ENCODE data around the gene LYPD3. TPM values are rescaled to one million over a fixed set of nuclear protein-coding genes. Genes with fewer than 3 reads are reported as not detected.

LYPD3 gene
- total RNA-seq, 3 donors from 2014 or later, result 0.23 to 1.5 (median 0.46) TPM

GRCh38 chr19:43483281-43483680, 17.9 kb upstream of the LYPD3 start:
- Histone ChIP-seq H3K9me3 (no peaks in the 10 kb centered on the region), H3K4me1 (ENCODE audit: low read depth) (no peaks in the 10 kb centered on the region), H3K4me3 (no peak overlapping the region), H3K36me3 (ENCODE audit: low read depth) (no peaks in the 10 kb centered on the region)
- TF ChIP-seq CTCF (IDR thresholded peaks at IDR 0.05), result no peak
- ATAC-seq (no peak), DNase-seq (no peak)
- intact Hi-C loops (cut with DNase I, micrococcal nuclease), result no loop called here

- H3K9me3 ChIP-seq, result no peaks in the 10 kb centered on the region
- ATAC-seq, result no peak
Observed at GRCh38 chr19:43482193-43482592, 16.8 kb upstream of the LYPD3 start.

GRCh38 chr19:43481701-43482100, 16.3 kb upstream of the LYPD3 start:
- no peak for TF ChIP-seq CTCF (IDR thresholded peaks at IDR 0.05)
- no peaks in the 10 kb centered on the region for H3K36me3 ChIP-seq (ENCODE audit: low read depth)
- ATAC-seq (no peak), DNase-seq (no peak)
- no peak overlapping the region for H3K4me3 ChIP-seq
- no peaks in the 10 kb centered on the region for H3K4me1 ChIP-seq (ENCODE audit: low read depth)
- no peaks in the 10 kb centered on the region for H3K9me3 ChIP-seq
- intact Hi-C loops (cut with DNase I, micrococcal nuclease), result no loop called here

More at GRCh38 chr19:43482193-43482592, 16.8 kb upstream of the LYPD3 start:
- intact Hi-C loops (cut with DNase I, micrococcal nuclease), result no loop called here
- TF ChIP-seq CTCF (IDR thresholded peaks at IDR 0.05), result no peak
- H3K4me1 ChIP-seq (ENCODE audit: low read depth), result no peaks in the 10 kb centered on the region
- H3K36me3 ChIP-seq (ENCODE audit: low read depth), result no peaks in the 10 kb centered on the region
- DNase-seq, result no peak
- no peak overlapping the region for H3K4me3 ChIP-seq

GRCh38 chr19:43480574-43480973, 15.2 kb upstream of the LYPD3 start:
- TF ChIP-seq CTCF (IDR thresholded peaks at IDR 0.05), result no peak
- Histone ChIP-seq H3K9me3 (no peaks in the 10 kb centered on the region), H3K4me1 (ENCODE audit: low read depth) (no peaks in the 10 kb centered on the region), H3K36me3 (ENCODE audit: low read depth) (no peaks in the 10 kb centered on the region), H3K4me3 (no peak overlapping the region)
- ATAC-seq (no peak), DNase-seq (no peak)
- intact Hi-C loops (cut with DNase I, micrococcal nuclease), result no loop called here

- ATAC-seq, result no peak
Observed at GRCh38 chr19:43479961-43480561, 14.7 kb upstream of the LYPD3 start.

More at GRCh38 chr19:43479961-43480561, 14.7 kb upstream of the LYPD3 start:
- no peak for TF ChIP-seq CTCF (IDR thresholded peaks at IDR 0.05)
- DNase-seq, result no peak
- Histone ChIP-seq H3K9me3 (no peaks in the 10 kb centered on the region), H3K4me3 (no peak overlapping the region), H3K4me1 (ENCODE audit: low read depth) (no peaks in the 10 kb centered on the region), H3K36me3 (ENCODE audit: low read depth) (no peaks in the 10 kb centered on the region)
- intact Hi-C loops (cut with DNase I, micrococcal nuclease), result no loop called here
